ENCODE results near the gene VPS13C. TPM values are rescaled to one million over a fixed set of nuclear protein-coding genes. Genes with fewer than 3 reads are reported as not detected.

The VPS13C gene
- polyA plus RNA-seq, 2 of the 4 experiments (the other 2 are of a cell fraction): 13.2 to 26.5 TPM

- WGBS (ENCODE audit: missing lambda C conversion rate): 16% methylated on average over 7 of the region's 7 CpGs
- Histone ChIP-seq H3K4me3 (no peak overlapping the region), H3K4me1 (peaks cover 5% of the 10 kb centered on the region; the same call in 1 of the 3 replicates), H3K9me3 (no peaks in the 10 kb centered on the region), H3K4me2 (peak overlapping the region; percentile 21), H3K27ac (no peak overlapping the region)
- ATAC-seq: peak; percentile 21 to 85; a peak in 5 of 6 replicates
- CTCF ChIA-PET: interaction anchor here (1.0 to 2.0 kb wide), 5 partner anchors 9 to 208 kb away, joined by 3 to 9 read pairs (median 7); no protein-coding TSS in a partner anchor
- TF ChIP-seq REST (IDR thresholded peaks at IDR 0.05) (no peak), HES2 (IDR thresholded peaks at IDR 0.05) (0 out of 2 replicates have a peak, but pooled peaks have one; percentile 10), MYC (IDR thresholded peaks at IDR 0.05; ENCODE audit: borderline replicate concordance, low read length) (no peak)
- peak in 1 of 2 experiments; percentile 26 for DNase-seq (ENCODE audit: low read depth in 1 of 2, low spot score in 1 of 2)
- POLR2A ChIA-PET: no interaction called here
- FAIRE-seq: peak; percentile 80
Observed at GRCh38 chr15:62099094-62099601, 38.9 kb upstream of the VPS13C start.

- DNase-seq (ENCODE audit: low read depth in 1 of 2, low spot score in 1 of 2): no peak
- no peak for FAIRE-seq
- TF ChIP-seq FOXS1 (CRISPR knock-in tag; IDR thresholded peaks at IDR 0.05) (no peak), JUN (IDR thresholded peaks at IDR 0.05) (no peak), E2F6 (IDR thresholded peaks at IDR 0.05; ENCODE audit: borderline replicate concordance, low read depth) (no peak)
- H3K4me1 ChIP-seq: peaks cover 5% of the 10 kb centered on the region; the same call in 1 of the 3 replicates
- no peak for ATAC-seq
- ChIA-PET POLR2A (no interaction called here), CTCF (interaction anchor here (0.7 to 4.5 kb wide), 3 partner anchors 13 to 24 kb away, joined by 3 to 30 read pairs (median 4); no protein-coding TSS in a partner anchor)
- no peak overlapping the region for H3K4me2 ChIP-seq
- H3K4me3 ChIP-seq: no peak overlapping the region
- WGBS (ENCODE audit: missing lambda C conversion rate): 68% methylated on average over 7 of the region's 7 CpGs
- H3K27ac ChIP-seq: no peak overlapping the region
- no peaks in the 10 kb centered on the region for H3K9me3 ChIP-seq
Observed at GRCh38 chr15:62094388-62094787, 34.1 kb upstream of the VPS13C start.

DNA sequence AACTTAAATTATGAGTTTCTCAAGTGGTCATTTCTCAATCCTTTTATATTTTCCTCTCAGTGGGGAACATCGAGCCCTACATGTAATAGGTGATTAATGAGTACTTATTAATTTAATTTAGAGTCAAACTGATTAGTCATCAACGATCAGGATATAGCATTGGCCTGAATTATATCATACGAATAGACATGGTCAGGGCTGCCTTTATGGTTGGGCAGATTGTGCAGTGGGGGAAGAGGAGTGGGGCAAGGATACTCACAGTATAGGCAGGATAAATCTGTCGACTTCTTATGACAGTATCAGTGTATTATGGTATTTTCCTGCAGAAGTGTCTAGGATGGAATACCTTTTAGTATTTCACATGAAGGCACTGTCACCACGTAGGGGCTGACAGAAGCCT lies 33.6 kb upstream of the VPS13C start:
- Histone ChIP-seq H3K4me1 (no peaks in the 10 kb centered on the region), H3K4me2 (no peak overlapping the region), H3K27ac (no peak overlapping the region), H3K9me3 (no peaks in the 10 kb centered on the region), H3K4me3 (no peak overlapping the region)
- FAIRE-seq (no peak), DNase-seq (ENCODE audit: low read depth in 1 of 2, low spot score in 1 of 2) (no peak), ATAC-seq (no peak)
- WGBS (ENCODE audit: missing lambda C conversion rate): 45% methylated on average over 5 of the region's 5 CpGs
- ChIA-PET CTCF (interaction anchor here (0.7 to 4.5 kb wide), 3 partner anchors 12 to 24 kb away, joined by 3 to 30 read pairs (median 4); no protein-coding TSS in a partner anchor), POLR2A (no interaction called here)
- TF ChIP-seq NFE2L2 (conservative IDR thresholded peaks at IDR 0.05; ENCODE audit: low read length): no peak
- no peak for TF ChIP-seq HOXA7 (CRISPR knock-in tag; IDR thresholded peaks at IDR 0.05)
- TF ChIP-seq E2F6 (IDR thresholded peaks at IDR 0.05; ENCODE audit: borderline replicate concordance, low read depth): no peak
- no peak for TF ChIP-seq EHMT2 (IDR thresholded peaks at IDR 0.05; ENCODE audit: low read depth)
- TF ChIP-seq TFCP2L1 (CRISPR knock-in tag; IDR thresholded peaks at IDR 0.05): no peak
- no peak for TF ChIP-seq CBX8 (IDR thresholded peaks at IDR 0.05)
- TF ChIP-seq FOXS1 (CRISPR knock-in tag; IDR thresholded peaks at IDR 0.05): no peak
- no peak for TF ChIP-seq JUNB (IDR thresholded peaks at IDR 0.05)
- TF ChIP-seq PBX3 (IDR thresholded peaks at IDR 0.05): no peak

All from A549 (cell line).